NCI-H2029 (cell line): ENCODE data around the gene APEH.

Experiments
- DNase-seq: peaks from one replicate; lab custom pipeline; 2025; lab: John Stamatoyannopoulos, UW

The APEH gene

GRCh38 chr3:49673715-49674496 lies at the start of gene APEH:
APEH (plus strand) TSS chr3:49674351; CDS start chr3:49674402, 51 bp downstream.
- DNase-seq = no peak

GRCh38 chr3:49625071-49625470 lies 49.1 kb upstream of the APEH start:
- no peak for DNase-seq

DNA sequence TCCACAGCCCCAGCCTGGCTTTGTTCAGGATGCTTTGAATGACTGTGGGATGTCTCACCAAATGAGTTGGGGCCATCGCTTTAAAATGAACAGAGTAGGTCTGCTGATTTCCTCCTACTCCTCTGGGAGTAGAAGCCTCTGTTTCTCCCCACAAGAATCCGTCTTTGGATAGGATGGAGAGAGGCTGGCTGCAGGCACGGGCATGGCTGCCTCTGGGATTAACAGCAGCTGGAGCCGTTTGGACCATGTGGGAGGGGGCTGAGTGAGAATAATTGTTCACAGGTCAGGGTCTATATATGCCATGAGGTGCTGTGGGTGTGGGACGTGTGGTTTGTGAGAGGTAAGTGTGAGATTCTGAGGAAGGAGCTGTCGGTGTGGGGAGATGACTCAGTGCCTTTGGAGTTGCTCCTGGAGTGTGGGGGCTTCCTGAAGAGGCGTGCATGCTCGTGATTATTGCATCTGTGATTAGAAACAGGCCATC lies 48.0 kb upstream of the APEH start:
- no peak for DNase-seq

GRCh38 chr3:49626796-49627195 lies 47.4 kb upstream of the APEH start:
- DNase-seq = no peak

GRCh38 chr3:49627634-49628033 lies 46.5 kb upstream of the APEH start:
- DNase-seq = no peak

GRCh38 chr3:49628249-49628648 lies 45.9 kb upstream of the APEH start:
- no peak for DNase-seq

- DNase-seq = no peak
Observed at GRCh38 chr3:49629451-49629850, 44.7 kb upstream of the APEH start.

DNA sequence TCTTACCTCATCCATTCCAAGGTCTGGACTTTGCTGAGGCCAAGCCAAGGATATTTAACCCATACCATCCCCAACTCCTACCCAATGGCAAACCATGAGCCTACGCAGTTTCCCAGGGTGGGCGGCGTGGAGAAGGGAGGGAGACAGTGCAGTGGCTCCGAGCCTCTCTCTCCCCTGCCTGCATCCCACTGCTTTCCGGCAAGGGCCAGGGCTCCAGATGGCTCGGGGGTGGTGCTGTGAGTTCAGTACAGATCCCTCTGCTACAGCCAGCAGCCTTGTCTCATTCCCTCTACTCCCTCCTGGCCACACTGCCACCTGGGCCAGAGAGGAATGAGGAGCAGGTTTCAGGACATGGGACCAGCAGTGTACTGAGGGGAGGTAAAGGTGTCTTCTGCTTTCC lies 44.3 kb upstream of the APEH start:
- no peak for DNase-seq

DNA sequence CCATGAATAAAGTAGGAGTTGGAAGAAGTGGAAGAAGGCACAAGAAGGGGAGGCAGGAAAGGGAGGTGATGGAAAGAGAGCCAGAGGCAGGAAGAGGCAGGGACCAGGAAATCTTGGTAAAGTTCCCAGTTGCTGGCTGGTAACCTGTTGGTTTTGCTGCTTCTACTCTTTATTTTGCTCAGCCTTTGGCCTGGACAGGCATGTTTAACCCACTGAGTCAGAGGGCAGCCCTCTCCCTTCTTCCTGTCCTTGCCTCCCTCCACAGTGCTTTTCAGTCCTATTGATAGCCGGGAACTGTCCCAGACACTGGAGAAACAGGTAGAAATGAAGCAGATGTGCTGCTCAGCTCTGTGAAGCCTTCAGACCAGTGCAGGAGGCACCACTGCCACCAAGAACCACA lies 43.4 kb upstream of the APEH start:
- no peak for DNase-seq

DNA sequence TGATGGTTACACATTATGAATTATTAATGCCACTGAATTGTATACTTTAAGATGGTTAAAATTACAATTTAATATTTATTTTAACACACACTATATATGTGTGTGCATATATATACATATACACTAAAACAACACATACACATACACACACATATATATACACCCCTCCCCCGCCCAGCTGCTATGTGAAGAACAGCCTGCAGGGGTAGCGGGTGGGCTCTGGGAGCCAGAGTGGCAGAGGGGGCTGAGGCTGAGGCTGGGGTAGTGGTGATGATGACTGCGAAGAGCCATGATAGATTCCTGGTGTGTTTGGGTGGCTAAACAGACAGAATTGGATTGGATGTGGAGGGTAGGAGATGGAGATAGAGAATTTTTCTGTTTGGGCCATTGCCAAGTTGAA lies 39.4 kb upstream of the APEH start:
- no peak for DNase-seq

- no peak for DNase-seq
Observed at GRCh38 chr3:49636883-49637609, 37.1 kb upstream of the APEH start.

DNA sequence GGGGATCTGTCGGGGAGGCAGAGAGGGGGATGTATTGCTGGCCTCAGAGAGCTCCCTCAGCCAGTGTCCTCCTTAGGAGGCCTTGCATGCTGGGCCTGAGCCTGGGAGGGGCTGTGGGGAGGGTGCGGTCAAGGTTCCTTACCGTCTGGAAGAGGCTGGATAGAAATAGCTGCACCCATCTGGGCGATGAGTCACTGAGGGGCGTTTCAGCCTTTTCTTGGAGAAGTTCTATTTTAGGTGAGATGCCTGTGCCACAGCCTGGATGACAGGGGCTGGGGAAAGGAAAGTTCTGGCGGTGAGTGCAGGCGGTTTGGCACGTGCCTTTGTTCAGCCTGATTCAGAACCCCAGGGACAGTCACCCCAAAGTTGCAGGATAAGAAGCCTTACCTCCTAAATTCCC lies 35.7 kb upstream of the APEH start:
- DNase-seq = no peak

- no peak for DNase-seq
Observed at GRCh38 chr3:49639551-49639950, 34.6 kb upstream of the APEH start.

GRCh38 chr3:49641292-49641691 lies 32.9 kb upstream of the APEH start:
- no peak for DNase-seq

DNA sequence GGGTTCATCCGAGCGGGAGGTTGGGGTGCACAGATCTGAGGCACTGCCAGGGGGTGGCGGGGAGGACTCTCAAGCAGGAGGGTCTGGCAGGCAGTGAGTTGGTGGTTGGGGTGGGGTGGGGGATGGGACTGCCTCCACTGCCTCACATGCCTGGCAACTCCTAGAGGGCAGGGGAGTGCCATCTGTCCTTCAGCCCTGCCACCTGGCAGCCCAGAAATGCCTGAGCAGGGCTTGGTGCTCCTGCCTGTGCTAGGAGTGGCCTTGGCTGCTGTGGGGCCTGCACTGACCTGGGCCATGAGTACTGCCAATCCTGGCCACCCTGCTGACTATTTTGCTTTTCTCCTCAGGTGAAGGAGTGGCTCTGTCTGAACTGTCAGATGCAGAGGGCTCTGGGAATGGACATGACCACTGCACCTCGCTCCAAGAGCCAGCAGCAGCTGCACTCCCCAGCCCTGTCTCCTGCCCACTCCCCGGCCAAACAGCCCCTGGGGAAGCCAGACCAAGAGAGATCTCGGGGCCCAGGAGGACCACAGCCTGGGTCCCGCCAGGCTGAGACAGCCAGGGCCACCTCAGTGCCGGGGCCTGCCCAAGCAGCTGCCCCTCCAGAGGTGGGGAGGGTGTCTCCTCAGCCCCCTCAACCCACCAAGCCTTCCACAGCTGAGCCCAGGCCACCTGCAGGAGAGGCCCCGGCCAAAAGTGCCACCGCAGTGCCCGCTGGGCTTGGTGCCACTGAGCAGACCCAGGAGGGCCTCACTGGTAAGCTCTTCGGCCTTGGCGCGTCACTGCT lies 32.0 kb upstream of the APEH start:
- DNase-seq = no peak

DNA sequence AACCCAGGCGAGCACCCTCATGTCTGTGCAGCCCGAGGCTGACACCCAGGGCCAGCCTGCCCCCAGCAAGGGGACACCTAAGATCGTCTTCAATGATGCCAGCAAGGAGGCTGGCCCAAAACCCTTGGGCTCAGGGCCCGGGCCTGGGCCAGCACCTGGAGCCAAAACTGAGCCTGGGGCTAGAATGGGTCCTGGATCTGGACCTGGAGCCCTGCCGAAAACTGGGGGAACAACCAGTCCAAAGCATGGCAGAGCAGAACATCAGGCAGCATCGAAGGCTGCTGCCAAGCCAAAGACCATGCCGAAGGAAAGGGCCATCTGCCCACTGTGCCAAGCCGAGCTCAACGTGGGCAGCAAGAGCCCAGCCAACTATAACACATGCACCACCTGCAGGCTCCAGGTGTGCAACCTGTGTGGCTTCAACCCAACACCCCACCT lies 31.4 kb upstream of the APEH start:
- DNase-seq = no peak

DNA sequence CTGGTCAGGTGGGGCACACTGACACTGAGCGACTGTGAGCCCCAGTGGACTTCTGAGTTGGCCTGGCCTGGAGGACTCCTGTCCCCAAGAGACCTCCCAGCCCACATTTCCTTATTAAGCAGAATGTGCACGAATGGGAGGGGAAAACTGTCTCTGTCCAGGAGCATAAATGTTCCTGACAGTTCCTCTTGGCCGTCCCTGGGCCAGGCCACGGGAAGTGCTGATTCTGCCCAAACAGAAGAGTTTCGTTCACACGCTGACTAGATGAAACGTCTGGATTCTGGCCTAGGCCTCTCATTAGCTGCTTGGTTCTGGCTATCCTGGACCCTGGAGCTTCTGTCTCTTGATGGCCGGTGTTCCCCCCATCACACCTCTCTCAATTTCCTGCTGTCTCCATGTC lies 29.5 kb upstream of the APEH start:
- no peak for DNase-seq

GRCh38 chr3:49646236-49646635 lies 27.9 kb upstream of the APEH start:
- DNase-seq = no peak

- DNase-seq = peak; percentile 46
Observed at GRCh38 chr3:49647741-49648140, 26.4 kb upstream of the APEH start.

- no peak for DNase-seq
Observed at GRCh38 chr3:49648354-49649019, 25.7 kb upstream of the APEH start.

GRCh38 chr3:49649576-49649975 lies 24.6 kb upstream of the APEH start:
- DNase-seq = no peak

DNA sequence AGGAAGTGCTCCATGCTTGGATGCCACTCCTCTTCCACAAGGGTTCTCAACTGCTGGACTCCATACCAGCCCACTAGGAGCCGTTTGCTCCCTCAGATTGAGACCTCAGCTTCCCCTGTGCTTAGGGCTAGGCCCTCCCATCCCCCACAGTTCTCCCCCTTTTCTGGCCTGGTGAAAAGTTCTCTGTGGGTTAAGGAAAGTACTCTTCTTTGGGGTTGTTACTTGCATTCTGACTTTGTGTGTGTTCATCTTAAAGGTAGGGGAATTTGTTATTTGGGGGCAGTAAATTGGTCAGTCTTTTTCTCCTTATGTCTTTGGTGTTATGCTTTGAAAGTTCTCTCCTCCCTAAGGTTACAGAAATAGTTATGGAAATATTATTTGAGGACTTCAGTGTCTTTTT lies 24.0 kb upstream of the APEH start:
- no peak for DNase-seq
